OCI-LY1 (cell line): ENCODE measurements around the gene IGSF11.

Experiments
- CTCF ChIP-seq: fragments of 200-600 bp; sonication (generic), shearing (Covaris generic); IDR thresholded peaks from 2 replicates; pipeline ENCODE4 v1.5.1; 2017; ENCODE audit warnings: mild to moderate bottlenecking, antibody characterized with exemption, low read length, moderate library complexity, mixed read lengths
- EZH2 ChIP-seq: fragments of 200-600 bp; sonication (generic), shearing (Covaris generic); IDR thresholded peaks from 2 replicates; pipeline ENCODE4 v1.8.0; 2017; ENCODE audit warnings: borderline replicate concordance, mixed run types, mild to moderate bottlenecking, antibody characterized with exemption, low read length, moderate library complexity, mixed read lengths

DNA sequence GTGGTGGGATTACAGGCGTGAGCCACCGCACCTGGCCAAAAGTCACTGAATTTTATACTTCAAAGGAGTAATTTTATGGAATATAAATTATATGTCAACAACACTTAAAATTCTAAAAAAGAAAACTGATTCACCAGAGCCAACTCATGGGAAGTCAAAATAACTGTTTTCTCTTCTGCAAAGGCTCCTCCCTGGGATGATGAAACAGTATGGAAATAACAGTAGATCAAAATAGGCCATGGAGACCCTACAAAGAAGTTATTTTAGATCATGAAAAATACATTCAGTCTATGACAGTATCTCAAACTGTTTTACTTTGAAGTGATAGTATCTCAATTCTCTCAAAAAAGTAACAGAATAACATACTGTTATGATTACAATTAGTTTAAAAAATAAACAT is 102.7 kb downstream of the IGSF11 start:
- TF ChIP-seq CTCF (no peak), EZH2 (no peak)
